NCI-H446 treated with DMSO at 0.1 percent for 48 hours (cell line): ENCODE measurements around the gene BLOC1S6.
A peak's percentile ranks its signal among the peaks of the same experiment; 100 is the strongest.

Experiments
- DNase-seq: peaks from one replicate; lab custom pipeline; 2025; lab: John Stamatoyannopoulos, UW

BLOC1S6 gene

GRCh38 chr15:45588219-45588875, 1.2 kb downstream of the BLOC1S6 start:
- no peak for DNase-seq

GRCh38 chr15:45589256-45589655, 2.1 kb downstream of the BLOC1S6 start:
- DNase-seq: no peak

- no peak for DNase-seq
These were observed 7.1 kb downstream of the BLOC1S6 start for GRCh38 chr15:45594319-45594718.

- no peak for DNase-seq
These were observed 7.8 kb downstream of the BLOC1S6 start for GRCh38 chr15:45594835-45595530.

- DNase-seq: no peak
These were observed 16.7 kb downstream of the BLOC1S6 start for GRCh38 chr15:45603881-45604280.

- no peak for DNase-seq
These were observed 17.1 kb downstream of the BLOC1S6 start for GRCh38 chr15:45604326-45604725.

GRCh38 chr15:45606413-45606812, 19.2 kb downstream of the BLOC1S6 start:
- DNase-seq: no peak

- DNase-seq: no peak
These were observed 19.7 kb downstream of the BLOC1S6 start for GRCh38 chr15:45606841-45607240.

- DNase-seq: no peak
These were observed 24.1 kb downstream of the BLOC1S6 start for GRCh38 chr15:45611305-45611704.

- no peak for DNase-seq
These were observed 25.7 kb downstream of the BLOC1S6 start for GRCh38 chr15:45612790-45613415.

- no peak for DNase-seq
These were observed 29.7 kb downstream of the BLOC1S6 start for GRCh38 chr15:45616901-45617323.

GRCh38 chr15:45618813-45619212, 31.6 kb downstream of the BLOC1S6 start:
- no peak for DNase-seq

- DNase-seq: no peak
These were observed 41.0 kb downstream of the BLOC1S6 start for GRCh38 chr15:45628136-45628535.

GRCh38 chr15:45630917-45631691, 43.9 kb downstream of the BLOC1S6 start:
- no peak for DNase-seq

- DNase-seq: no peak
These were observed 44.6 kb downstream of the BLOC1S6 start for GRCh38 chr15:45631776-45632175.

GRCh38 chr15:45634432-45635190, 47.4 kb downstream of the BLOC1S6 start, which contains the start of gene SQOR:
SQOR (plus strand) TSS chr15:45635029; CDS start chr15:45658924, 23,895 bp downstream.
- DNase-seq: no peak

GRCh38 chr15:45635191-45635638, 48.0 kb downstream of the BLOC1S6 start:
- DNase-seq: no peak

- no peak for DNase-seq
These were observed 48.6 kb downstream of the BLOC1S6 start for GRCh38 chr15:45635763-45636292.

GRCh38 chr15:45637141-45637540, 50.0 kb downstream of the BLOC1S6 start:
- DNase-seq: no peak

- peak; percentile 17 for DNase-seq
These were observed 50.4 kb downstream of the BLOC1S6 start for GRCh38 chr15:45637552-45638033.

- no peak for DNase-seq
These were observed 53.4 kb downstream of the BLOC1S6 start for GRCh38 chr15:45640616-45641015.
